Naive thymus-derived CD8-positive, alpha-beta T cell (primary cell): ENCODE data around the gene FOLR2. TPM values are rescaled to one million over a fixed set of nuclear protein-coding genes. Genes with fewer than 3 reads are reported as not detected.
"Not testable (repeated sequence)": the region's sequence is repeated elsewhere in the genome, so short reads cannot be mapped to it uniquely, and the experiment has no call there.

Source experiments
- ATAC-seq, 2 donors: fragments of 150-1000 bp; cut with Tn5 transposase in 1 of 2; sonication (Bioruptor Pico), chemical (Tn5 transposase) in 1 of 2; 1 replicate in 1 of 2; 2 replicates in 1 of 2; pipeline ENCODE4 v1.10.0; 2021; ENCODE audit warnings: mild to moderate bottlenecking in 2 of 2, moderate library complexity in 2 of 2
- POLR2A ChIA-PET: fragments of 350-600 bp; sonication (Branson Sonifier 250); formaldehyde crosslinking; loops from one replicate; lab custom pipeline; 2021; ENCODE audit warnings: antibody characterized with exemption; lab: Charles Lee
- DNase-seq, 10 donors: peaks; one replicate each; pipeline versions ENCODE4 v3.0.0 to v3.0.0-alpha.2; 2020 to 2022
- H3K27ac Mint-ChIP-seq, 10 donors: one replicate each; pipeline ENCODE4 v1.8.0; 2020 to 2022; ENCODE audit warnings: mild to moderate bottlenecking in 10 of 10, mixed read lengths in 10 of 10, moderate library complexity in 4 of 10, inconsistent platforms in 1 of 10
- H3K27me3 Mint-ChIP-seq, 5 donors: one replicate each; pipeline ENCODE4 v1.8.0; 2021 to 2022; ENCODE audit warnings: mixed read lengths in 5 of 5
- H3K36me3 Mint-ChIP-seq, 3 donors: one replicate each; pipeline ENCODE4 v1.8.0; 2020 to 2022; ENCODE audit warnings: mixed read lengths in 3 of 3, mild to moderate bottlenecking in 2 of 3, inconsistent platforms in 1 of 3
- H3K4me1 Mint-ChIP-seq, 4 donors: one replicate each; pipeline ENCODE4 v1.8.0; 2021 to 2022; ENCODE audit warnings: mixed read lengths in 4 of 4
- H3K4me3 Mint-ChIP-seq, 10 donors: one replicate each; pipeline ENCODE4 v1.8.0; 2020 to 2022; ENCODE audit warnings: mild to moderate bottlenecking in 10 of 10, mixed read lengths in 10 of 10, moderate library complexity in 6 of 10, inconsistent platforms in 1 of 10
- H3K9me3 Mint-ChIP-seq, 9 donors: one replicate each; pipeline ENCODE4 v1.8.0; 2020 to 2022; ENCODE audit warnings: mixed read lengths in 9 of 9, mild to moderate bottlenecking in 3 of 9, inconsistent platforms in 1 of 9, moderate library complexity in 1 of 9
- polyA plus RNA-seq, 3 donors: library from polyadenylated mRNA; unstranded; fragments of 300-500 nt; fragmentation: Illumina TruSeq; gene quantifications; one replicate each; pipeline ENCODE4 v1.2.3, GENCODE V29; 2021
- total RNA-seq, 8 experiments: library from RNA in 2 of 8; stranded (reverse) in 2 of 8; gene quantifications; one replicate each; pipeline ENCODE4 v1.2.3 and lab custom pipeline; 2021 to 2026

FOLR2 gene
- total and polyA plus RNA-seq, 5 experiments from 2014 or later = 0.31 to 1.0 TPM; not detected in 3

- Mint-ChIP-seq H3K36me3 (no peaks in the 10 kb centered on the region), H3K27me3 (peaks cover 2 to 27% (median 20%) of the 10 kb centered on the region in 5 donors), H3K4me1 (peaks cover 0 to 2% (median 0%) of the 10 kb centered on the region in 4 donors), H3K4me3 (no peak overlapping the region), H3K27ac (no peak overlapping the region), H3K9me3 (no peaks in the 10 kb centered on the region)
- ATAC-seq (no peak), DNase-seq (no peak)
- POLR2A ChIA-PET = no interaction called here
These were observed 34.3 kb downstream of the FOLR2 start for GRCh38 chr11:72250661-72251464.

GRCh38 chr11:72251614-72252013, 35.0 kb downstream of the FOLR2 start:
- ATAC-seq (no peak), DNase-seq (no peak)
- POLR2A ChIA-PET = no interaction called here
- Mint-ChIP-seq H3K4me3 (no peak overlapping the region), H3K36me3 (no peaks in the 10 kb centered on the region), H3K4me1 (peaks cover 0 to 2% (median 0%) of the 10 kb centered on the region in 4 donors), H3K27ac (no peak overlapping the region), H3K27me3 (peaks cover 2 to 27% (median 20%) of the 10 kb centered on the region in 5 donors), H3K9me3 (no peaks in the 10 kb centered on the region)

GRCh38 chr11:72253392-72253791, 36.8 kb downstream of the FOLR2 start:
- DNase-seq = no peak
- Mint-ChIP-seq H3K27me3 (peaks cover 2 to 26% (median 15%) of the 10 kb centered on the region in 5 donors), H3K9me3 (no peaks in the 10 kb centered on the region), H3K4me1 (peaks cover 0 to 2% (median 0%) of the 10 kb centered on the region in 4 donors), H3K27ac (no peak overlapping the region), H3K36me3 (no peaks in the 10 kb centered on the region), H3K4me3 (no peak overlapping the region)
- ATAC-seq = no peak
- POLR2A ChIA-PET = no interaction called here

- POLR2A ChIA-PET = no interaction called here
These were observed 37.9 kb downstream of the FOLR2 start for GRCh38 chr11:72254299-72254993.

GRCh38 chr11:72257570-72257969, 41.0 kb downstream of the FOLR2 start:
- DNase-seq = no peak
- H3K4me3 Mint-ChIP-seq = no peak overlapping the region
- H3K27me3 Mint-ChIP-seq = peaks cover 1 to 11% (median 6%) of the 10 kb centered on the region in 5 donors
- no peaks in the 10 kb centered on the region for H3K9me3 Mint-ChIP-seq
- POLR2A ChIA-PET = interaction anchor here (0.7 kb wide), 1 partner anchor 40 kb away, joined by 3 read pairs; no protein-coding TSS in a partner anchor
- H3K4me1 Mint-ChIP-seq = peaks cover 0 to 2% (median 0%) of the 10 kb centered on the region in 4 donors
- no peak overlapping the region for H3K27ac Mint-ChIP-seq
- no peaks in the 10 kb centered on the region for H3K36me3 Mint-ChIP-seq
- ATAC-seq = no peak

More at GRCh38 chr11:72254299-72254993, 37.9 kb downstream of the FOLR2 start:
- no peak for ATAC-seq
- no peak overlapping the region for H3K27ac Mint-ChIP-seq
- peaks cover 0 to 2% (median 0%) of the 10 kb centered on the region in 4 donors for H3K4me1 Mint-ChIP-seq
- H3K36me3 Mint-ChIP-seq = no peaks in the 10 kb centered on the region
- H3K4me3 Mint-ChIP-seq = no peak overlapping the region
- peaks cover 2 to 24% (median 13%) of the 10 kb centered on the region in 5 donors for H3K27me3 Mint-ChIP-seq
- H3K9me3 Mint-ChIP-seq = no peaks in the 10 kb centered on the region
- no peak for DNase-seq

GRCh38 chr11:72259490-72259889, 42.9 kb downstream of the FOLR2 start:
- H3K4me1 Mint-ChIP-seq = peaks cover 0 to 2% (median 0%) of the 10 kb centered on the region in 4 donors
- H3K27ac Mint-ChIP-seq = no peak overlapping the region
- DNase-seq = no peak
- no peaks in the 10 kb centered on the region for H3K36me3 Mint-ChIP-seq
- POLR2A ChIA-PET = no interaction called here
- peaks cover 0 to 19% (median 13%) of the 10 kb centered on the region in 5 donors for H3K27me3 Mint-ChIP-seq
- H3K9me3 Mint-ChIP-seq = no peaks in the 10 kb centered on the region
- H3K4me3 Mint-ChIP-seq = no peak overlapping the region
- ATAC-seq = no peak

GRCh38 chr11:72260574-72260973, 44.0 kb downstream of the FOLR2 start:
- DNase-seq (no peak), ATAC-seq (no peak)
- Mint-ChIP-seq H3K36me3 (no peaks in the 10 kb centered on the region), H3K4me1 (peaks cover 0 to under 1% (median 0%) of the 10 kb centered on the region in 4 donors), H3K27me3 (peaks cover under 1 to 26% (median 11%) of the 10 kb centered on the region in 5 donors), H3K4me3 (no peak overlapping the region), H3K27ac (no peak overlapping the region), H3K9me3 (no peaks in the 10 kb centered on the region)
- POLR2A ChIA-PET = no interaction called here

GRCh38 chr11:72263361-72263760, 46.8 kb downstream of the FOLR2 start:
- no peak for DNase-seq
- no peaks in the 10 kb centered on the region for H3K36me3 Mint-ChIP-seq
- peaks cover 3 to 38% (median 18%) of the 10 kb centered on the region in 5 donors for H3K27me3 Mint-ChIP-seq
- H3K9me3 Mint-ChIP-seq = no peaks in the 10 kb centered on the region
- H3K4me1 Mint-ChIP-seq = peaks cover 0 to 2% (median 0%) of the 10 kb centered on the region in 4 donors
- POLR2A ChIA-PET = no interaction called here
- H3K4me3 Mint-ChIP-seq = no peak overlapping the region
- H3K27ac Mint-ChIP-seq = no peak overlapping the region
- ATAC-seq = no peak

GRCh38 chr11:72265951-72266350, 49.4 kb downstream of the FOLR2 start:
- no peaks in the 10 kb centered on the region for H3K9me3 Mint-ChIP-seq
- ATAC-seq (no peak), DNase-seq (no peak)
- no peak overlapping the region for H3K4me3 Mint-ChIP-seq
- POLR2A ChIA-PET = no interaction called here
- H3K36me3 Mint-ChIP-seq = no peaks in the 10 kb centered on the region
- H3K27ac Mint-ChIP-seq = no peak overlapping the region
- peaks cover 2 to 6% (median 5%) of the 10 kb centered on the region in 4 donors for H3K4me1 Mint-ChIP-seq
- H3K27me3 Mint-ChIP-seq = peaks cover 9 to 58% (median 21%) of the 10 kb centered on the region in 5 donors

GRCh38 chr11:72266960-72267359, 50.4 kb downstream of the FOLR2 start:
- H3K4me1 Mint-ChIP-seq, ATAC-seq, H3K4me3 Mint-ChIP-seq, H3K27ac Mint-ChIP-seq, DNase-seq, H3K36me3 Mint-ChIP-seq, H3K9me3 Mint-ChIP-seq, POLR2A ChIA-PET: not testable (repeated sequence)
- peaks cover 10 to 66% (median 23%) of the 10 kb centered on the region in 5 donors for H3K27me3 Mint-ChIP-seq

GRCh38 chr11:72267956-72268617, 51.5 kb downstream of the FOLR2 start:
- no peak for DNase-seq
- POLR2A ChIA-PET = no interaction called here
- no peak overlapping the region for H3K4me3 Mint-ChIP-seq
- no peaks in the 10 kb centered on the region for H3K36me3 Mint-ChIP-seq
- no peaks in the 10 kb centered on the region for H3K9me3 Mint-ChIP-seq
- ATAC-seq = no peak
- peaks cover 2 to 6% (median 5%) of the 10 kb centered on the region in 4 donors for H3K4me1 Mint-ChIP-seq
- H3K27ac Mint-ChIP-seq = no peak overlapping the region
- H3K27me3 Mint-ChIP-seq = peaks cover 10 to 58% (median 18%) of the 10 kb centered on the region in 5 donors
